DOHH2 (cell line): ENCODE data around the gene PEAK1.

Experiments
- H3F3A ChIP-seq: fragments of 200-600 bp; sonication (generic), shearing (Covaris generic); 2 replicates; pipeline ENCODE4 v1.6.0; 2016; ENCODE audit warnings: antibody characterized with exemption, mild to moderate bottlenecking; ENCODE audit not compliant: control insufficient read depth, insufficient read depth
- H3K27ac ChIP-seq: fragments of 200-600 bp; sonication (generic); 2 replicates; pipeline ENCODE4 v1.5.1; 2014; ENCODE audit warnings: low read depth, mild to moderate bottlenecking, low read length, moderate library complexity
- H3K27me3 ChIP-seq: fragments of 200-600 bp; sonication (generic); 2 replicates; pipeline ENCODE4 v1.6.1; 2014; ENCODE audit warnings: mild to moderate bottlenecking, low read length, mixed read lengths; ENCODE audit not compliant: control insufficient read depth
- H3K36me3 ChIP-seq: fragments of 200-600 bp; sonication (generic); 2 replicates; pipeline ENCODE4 v1.6.1; 2014; ENCODE audit warnings: mild to moderate bottlenecking, low read length, moderate library complexity, mixed read lengths; ENCODE audit not compliant: control insufficient read depth
- H3K4me1 ChIP-seq: fragments of 200-600 bp; sonication (generic); 2 replicates; pipeline ENCODE4 v1.6.1; 2014; ENCODE audit warnings: mild to moderate bottlenecking, low read length, mixed read lengths; ENCODE audit not compliant: control insufficient read depth
- H3K4me2 ChIP-seq: fragments of 200-600 bp; sonication (generic); 2 replicates; pipeline ENCODE4 v1.6.0; 2014; ENCODE audit warnings: mild to moderate bottlenecking, low read length, moderate library complexity
- H3K4me3 ChIP-seq: fragments of 200-600 bp; sonication (generic); 2 replicates; pipeline ENCODE4 v1.5.1; 2014; ENCODE audit warnings: mild to moderate bottlenecking, low read length, mixed read lengths
- H3K79me2 ChIP-seq: fragments of 200-600 bp; sonication (generic); 2 replicates; pipeline ENCODE4 v1.6.1; 2014; ENCODE audit warnings: mild to moderate bottlenecking, low read length, mixed read lengths; ENCODE audit not compliant: control insufficient read depth
- H3K9me2 ChIP-seq: fragments of 200-600 bp; sonication (generic); replicated peaks from 2 replicates; pipeline ENCODE4 v1.6.1; 2014; ENCODE audit warnings: mild to moderate bottlenecking, low read length, mixed read lengths; ENCODE audit not compliant: control insufficient read depth
- H3K9me3 ChIP-seq: fragments of 200-600 bp; sonication (generic); 2 replicates; pipeline ENCODE4 v1.6.1; 2014; ENCODE audit warnings: antibody characterized with exemption, low read length, mixed read lengths; ENCODE audit not compliant: control insufficient read depth, insufficient read depth
- H4K20me1 ChIP-seq: fragments of 200-600 bp; sonication (generic); 2 replicates; pipeline ENCODE4 v1.6.0; 2014; ENCODE audit warnings: low read depth, mild to moderate bottlenecking, antibody characterized with exemption, low read length, moderate library complexity; ENCODE audit not compliant: control insufficient read depth, insufficient read depth
- CTCF ChIP-seq: fragments of 200-600 bp; sonication (generic); IDR thresholded peaks from one replicate; pipeline ENCODE4 v1.5.1; 2014; ENCODE audit warnings: antibody characterized with exemption, mild to moderate bottlenecking, low read depth, low read length; ENCODE audit not compliant: poor library complexity, severe bottlenecking
- EZH2phosphoT487 ChIP-seq: fragments of 200-600 bp; sonication (generic); IDR thresholded peaks from 2 replicates; pipeline ENCODE4 v1.6.1; 2017; ENCODE audit warnings: borderline replicate concordance, mild to moderate bottlenecking, antibody characterized with exemption, low read length, moderate library complexity, mixed read lengths

Gene PEAK1

GRCh38 chr15:77305953-77306352 lies 114.0 kb downstream of the PEAK1 start:
- Histone ChIP-seq H3K27me3 (peaks cover 3% of the 10 kb centered on the region; the same call in 1 of the 2 replicates), H3K9me3 (no peaks in the 10 kb centered on the region), H3F3A (no peaks in the 10 kb centered on the region), H3K36me3 (no peaks in the 10 kb centered on the region), H3K4me1 (peaks cover 9% of the 10 kb centered on the region), H3K79me2 (no peaks in the 10 kb centered on the region), H3K27ac (no peak overlapping the region), H3K9me2 (no peaks in the 10 kb centered on the region), H3K4me3 (no peak overlapping the region), H3K4me2 (no peak overlapping the region), H4K20me1 (no peaks in the 10 kb centered on the region)
- TF ChIP-seq CTCF (no peak), EZH2phosphoT487 (no peak)

- Histone ChIP-seq H3K9me2 (no peaks in the 10 kb centered on the region), H3K4me2 (no peak overlapping the region), H3K4me3 (no peak overlapping the region)
Measured at GRCh38 chr15:77296773-77297337, 123.0 kb downstream of the PEAK1 start.

GRCh38 chr15:77295446-77295845 lies 124.5 kb downstream of the PEAK1 start:
- TF ChIP-seq EZH2phosphoT487 (no peak), CTCF (no peak)
- no peak overlapping the region for H3K4me2 ChIP-seq

More at GRCh38 chr15:77296773-77297337, 123.0 kb downstream of the PEAK1 start:
- Histone ChIP-seq H3K9me3 (no peaks in the 10 kb centered on the region), H3K79me2 (no peaks in the 10 kb centered on the region), H3F3A (no peaks in the 10 kb centered on the region), H3K27ac (no peak overlapping the region), H3K4me1 (no peaks in the 10 kb centered on the region), H3K36me3 (no peaks in the 10 kb centered on the region), H3K27me3 (peaks cover under 1% of the 10 kb centered on the region; the same call in 1 of the 2 replicates), H4K20me1 (no peaks in the 10 kb centered on the region)
- TF ChIP-seq CTCF (no peak), EZH2phosphoT487 (no peak)

More at GRCh38 chr15:77295446-77295845, 124.5 kb downstream of the PEAK1 start:
- Histone ChIP-seq H3K4me1 (no peaks in the 10 kb centered on the region), H3K4me3 (no peak overlapping the region), H3K36me3 (no peaks in the 10 kb centered on the region), H3K9me3 (no peaks in the 10 kb centered on the region), H3K27ac (no peak overlapping the region), H3K79me2 (no peaks in the 10 kb centered on the region), H3F3A (no peaks in the 10 kb centered on the region), H3K27me3 (no peaks in the 10 kb centered on the region), H4K20me1 (no peaks in the 10 kb centered on the region), H3K9me2 (no peaks in the 10 kb centered on the region)
